Neural cell (in vitro differentiated cells): ENCODE data around the gene OCRL. TPM values are rescaled to one million over a fixed set of nuclear protein-coding genes. Genes with fewer than 3 reads are reported as not detected.

Experiments used
- H2AFZ ChIP-seq: fragments of 200-600, 300-800 bp; sonication (generic), shearing (Covaris generic); 2 replicates; pipeline ENCODE4 v1.6.0; 2014; ENCODE audit warnings: low read depth, mild to moderate bottlenecking, antibody characterized with exemption, low read length, moderate library complexity
- H3F3A ChIP-seq: fragments of 200-600 bp; shearing (Covaris generic); 2 replicates; pipeline ENCODE4 v1.6.1; 2016; ENCODE audit warnings: mild to moderate bottlenecking, moderate library complexity, mixed read lengths, antibody characterized with exemption, low read length; ENCODE audit not compliant: insufficient read depth, poor library complexity, severe bottlenecking
- H3K27ac ChIP-seq: fragments of 200-600, 300-800 bp; sonication (generic), shearing (Covaris generic); 2 replicates; pipeline ENCODE4 v1.5.1; 2014; ENCODE audit warnings: mild to moderate bottlenecking, low read length, moderate library complexity
- H3K27me3 ChIP-seq: fragments of 300-800, 200-600 bp; sonication (generic), shearing (Covaris generic); 2 replicates; pipeline ENCODE4 v1.6.0; 2014; ENCODE audit warnings: mild to moderate bottlenecking, low read depth, low read length, moderate library complexity; ENCODE audit not compliant: insufficient read depth
- H3K36me3 ChIP-seq: fragments of 300-800, 200-600 bp; sonication (generic), shearing (Covaris generic); 2 replicates; pipeline ENCODE4 v1.5.1; 2014; ENCODE audit warnings: mild to moderate bottlenecking, antibody characterized with exemption, low read length, moderate library complexity; ENCODE audit not compliant: insufficient read depth
- H3K4me2 ChIP-seq: fragments of 300-800, 200-600 bp; sonication (generic), shearing (Covaris generic); 2 replicates; pipeline ENCODE4 v1.6.0; 2014; ENCODE audit warnings: mild to moderate bottlenecking, low read length
- H3K4me3 ChIP-seq: fragments of 300-800, 200-600 bp; sonication (generic), shearing (Covaris generic); 2 replicates; pipeline ENCODE4 v1.5.1; 2014; ENCODE audit warnings: mild to moderate bottlenecking, low read length, moderate library complexity
- H3K79me2 ChIP-seq: fragments of 200-600 bp; shearing (Covaris generic); replicated peaks from 2 replicates; pipeline ENCODE4 v1.6.0; 2014; ENCODE audit warnings: mild to moderate bottlenecking, low read length, moderate library complexity; ENCODE audit not compliant: insufficient read depth
- H3K9ac ChIP-seq: fragments of 300-800, 200-600 bp; sonication (generic), shearing (Covaris generic); 2 replicates; pipeline ENCODE4 v1.6.1; 2016; ENCODE audit warnings: mild to moderate bottlenecking, low read length, mixed read lengths
- H3K9me2 ChIP-seq: fragments of 200-600 bp; shearing (Covaris generic); 2 replicates; pipeline ENCODE4 v1.6.1; 2016; ENCODE audit warnings: mild to moderate bottlenecking, low read length, mixed read lengths; ENCODE audit not compliant: insufficient read depth
- H3K9me3 ChIP-seq: fragments of 200-600, 300-800 bp; sonication (generic), shearing (Covaris generic); 2 replicates; pipeline ENCODE4 v1.6.1; 2016; ENCODE audit warnings: mild to moderate bottlenecking, mixed run types, low read length, moderate library complexity, mixed read lengths
- H4K20me1 ChIP-seq: fragments of 200-600 bp; shearing (Covaris generic); 2 replicates; pipeline ENCODE4 v1.6.1; 2016; ENCODE audit warnings: mild to moderate bottlenecking, mixed run types; ENCODE audit not compliant: insufficient read depth
- CTCF ChIP-seq: fragments of 450-650 bp; IDR thresholded peaks from 2 replicates; pipeline ENCODE4 v1.5.1; 2014; ENCODE audit warnings: antibody characterized with exemption, mild to moderate bottlenecking, moderate library complexity; ENCODE audit not compliant: poor library complexity, severe bottlenecking
- EP300 ChIP-seq: fragments of 450-650 bp; conservative IDR thresholded peaks from 2 replicates; pipeline ENCODE4 v1.6.1; 2014; ENCODE audit warnings: antibody characterized with exemption, mild to moderate bottlenecking, moderate library complexity; ENCODE audit not compliant: poor library complexity, severe bottlenecking
- EZH2 ChIP-seq: fragments of 200-600, 300-800 bp; shearing (Covaris generic), sonication (generic); IDR thresholded peaks from 2 replicates; pipeline ENCODE4 v1.6.1; 2014; ENCODE audit warnings: antibody characterized with exemption, low read length, borderline replicate concordance, mild to moderate bottlenecking; ENCODE audit not compliant: insufficient read depth, poor library complexity, severe bottlenecking
- MXI1 ChIP-seq: fragments of 450-650 bp; conservative IDR thresholded peaks from 2 replicates; pipeline ENCODE4 v1.6.1; 2014; ENCODE audit warnings: antibody characterized with exemption, mild to moderate bottlenecking; ENCODE audit not compliant: poor library complexity, severe bottlenecking
- POLR2AphosphoS5 ChIP-seq: IDR thresholded peaks from 2 replicates; pipeline ENCODE4 v1.6.1; 2012
- RAD21 ChIP-seq: fragments of 450-650 bp; conservative IDR thresholded peaks from 2 replicates; pipeline ENCODE4 v1.6.1; 2014; ENCODE audit warnings: antibody characterized with exemption, mild to moderate bottlenecking, moderate library complexity
- REST ChIP-seq: IDR thresholded peaks from 2 replicates; pipeline ENCODE4 v1.6.1; 2012; ENCODE audit warnings: borderline replicate concordance
- SMC3 ChIP-seq: fragments of 450-650 bp; conservative IDR thresholded peaks from 2 replicates; pipeline ENCODE4 v1.6.1; 2014; ENCODE audit warnings: antibody characterized with exemption, mild to moderate bottlenecking, moderate library complexity; ENCODE audit not compliant: poor library complexity
- TAF1 ChIP-seq: IDR thresholded peaks from 2 replicates; pipeline ENCODE4 v1.6.1; 2012; ENCODE audit warnings: low read depth
- polyA plus RNA-seq: library from polyadenylated mRNA; depleted of rRNA; stranded (reverse); fragments of >200 nt; gene quantifications from 2 replicates; pipeline ENCODE4 v1.2.3, GENCODE V29; 2014

Gene OCRL
- polyA plus RNA-seq, 1 donor from 2014 or later = 27.9 TPM

- Histone ChIP-seq H3K27me3 (no peaks in the 10 kb centered on the region), H3K4me2 (no peak overlapping the region), H4K20me1 (no peaks in the 10 kb centered on the region), H3K9ac (no peak overlapping the region), H3K9me3 (no peaks in the 10 kb centered on the region), H2AFZ (no peak overlapping the region), H3K4me3 (no peak overlapping the region), H3K27ac (no peak overlapping the region), H3K36me3 (no peaks in the 10 kb centered on the region), H3K9me2 (no peaks in the 10 kb centered on the region), H3F3A (no peaks in the 10 kb centered on the region), H3K79me2 (no peaks in the 10 kb centered on the region)
- TF ChIP-seq POLR2AphosphoS5 = no peak
- no peak for TF ChIP-seq MXI1
- TF ChIP-seq REST = no peak
- no peak for TF ChIP-seq RAD21
- no peak for TF ChIP-seq EP300
These were observed 34.2 kb downstream of the OCRL start for GRCh38 chrX:129574214-129574613.

GRCh38 chrX:129576539-129576938 is 36.5 kb downstream of the OCRL start:
- H3K36me3 ChIP-seq = no peaks in the 10 kb centered on the region
- H3K4me3 ChIP-seq = no peak overlapping the region
- H3F3A ChIP-seq = no peaks in the 10 kb centered on the region
- H2AFZ ChIP-seq = no peak overlapping the region
- no peaks in the 10 kb centered on the region for H3K27me3 ChIP-seq
- TF ChIP-seq POLR2AphosphoS5 (no peak), RAD21 (no peak), MXI1 (no peak), EP300 (no peak), REST (no peak), CTCF (no peak), TAF1 (no peak), EZH2 (no peak), SMC3 (no peak)
- no peaks in the 10 kb centered on the region for H4K20me1 ChIP-seq
- no peak overlapping the region for H3K27ac ChIP-seq
- no peaks in the 10 kb centered on the region for H3K9me2 ChIP-seq
- no peak overlapping the region for H3K9ac ChIP-seq
- H3K4me2 ChIP-seq = no peak overlapping the region
- no peaks in the 10 kb centered on the region for H3K79me2 ChIP-seq
- no peaks in the 10 kb centered on the region for H3K9me3 ChIP-seq
